GM12873 (cell line): ENCODE measurements around the gene FCGR2B.
"Not testable (repeated sequence)": the region's sequence is repeated elsewhere in the genome, so short reads cannot be mapped to it uniquely, and the experiment has no call there.

ENCODE experiments used
- CTCF ChIP-seq: IDR thresholded peaks from 2 replicates; pipeline ENCODE4 v1.5.1; 2012; ENCODE audit warnings: low read depth, mild to moderate bottlenecking, moderate library complexity, low read length, control low read depth; ENCODE audit not compliant: insufficient read depth; ENCODE audit errors: missing control alignments

FCGR2B gene

GRCh38 chr1:161662684-161663339 lies at the start of gene FCGR2B:
Gene FCGR2B (plus strand): TSS chr1:161663143. CDS start chr1:161663242, 99 bp downstream.
- not testable (repeated sequence) for TF ChIP-seq CTCF

- no peak for TF ChIP-seq CTCF
Measured at GRCh38 chr1:161631076-161631475, 31.9 kb upstream of the FCGR2B start, which contains the start of gene FCGR3B. Gene FCGR3B (minus strand): TSS chr1:161631176. CDS start chr1:161631094, 82 bp downstream.

- peak; percentile 37 for TF ChIP-seq CTCF
Measured at GRCh38 chr1:161647507-161648360, 15.2 kb upstream of the FCGR2B start.

- no peak for TF ChIP-seq CTCF
Measured at GRCh38 chr1:161676441-161676840, 13.5 kb downstream of the FCGR2B start.

GRCh38 chr1:161676958-161677689 lies 14.2 kb downstream of the FCGR2B start:
- no peak for TF ChIP-seq CTCF

GRCh38 chr1:161678500-161678899 lies 15.6 kb downstream of the FCGR2B start:
- TF ChIP-seq CTCF = no peak

- TF ChIP-seq CTCF = no peak
Measured at GRCh38 chr1:161681879-161682278, 18.9 kb downstream of the FCGR2B start.
